Measurements from ENCODE around the gene ANKRD40.
A peak's percentile ranks its signal among the peaks of the same experiment; 100 is the strongest.

Gene ANKRD40

DNA sequence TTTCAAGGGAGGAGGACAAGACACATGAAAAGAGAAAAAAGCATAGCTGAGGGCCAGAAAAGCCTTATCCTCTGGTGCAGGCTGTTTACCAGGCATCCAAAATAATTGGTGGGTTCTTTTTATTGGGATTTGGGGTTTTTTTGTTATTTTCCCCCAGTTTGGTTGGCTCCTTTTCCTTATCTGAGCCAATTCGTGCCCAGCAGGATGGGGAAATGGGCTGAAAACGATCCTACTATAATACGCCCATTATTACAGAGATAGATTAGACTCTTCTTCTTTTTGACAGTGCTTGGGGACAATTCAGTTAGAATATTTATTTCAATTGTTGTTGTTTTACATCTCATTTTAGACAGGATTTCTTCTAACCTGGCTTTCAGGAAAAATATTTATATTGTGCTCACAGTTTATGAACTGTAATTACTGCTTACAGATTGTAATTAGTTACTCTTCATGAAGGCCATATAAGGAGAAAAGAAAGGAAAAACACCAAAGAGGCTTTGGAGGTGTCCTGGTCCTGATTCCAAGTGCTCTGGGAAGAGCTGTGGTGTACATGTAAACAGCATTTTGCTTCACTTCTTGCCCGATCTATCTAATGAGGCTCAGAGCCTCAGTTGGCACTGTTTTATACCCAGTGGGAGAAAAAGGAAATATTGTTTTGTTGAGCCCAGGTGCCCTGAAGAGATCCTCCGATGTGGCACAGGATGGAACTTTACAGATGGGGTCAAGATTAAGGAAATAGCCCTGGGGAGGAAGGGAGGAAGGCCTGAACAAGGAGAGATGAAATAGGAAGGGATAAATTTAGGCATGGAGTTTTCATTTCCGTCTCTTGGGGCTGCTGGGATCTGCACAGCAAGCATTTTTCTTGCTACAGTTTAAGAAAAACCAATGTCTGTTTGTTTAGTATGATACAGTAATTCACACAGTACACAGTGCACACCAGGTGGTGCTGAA, 611 bp upstream of the ANKRD40 start:
- Mint-ChIP-seq H3K36me3 (ENCODE audit: low read depth) (peaks cover 21% of the 10 kb centered on the region), H3K4me1 (peaks cover 62% of the 10 kb centered on the region), H3K4me3 (peak overlapping the region; percentile 92), H3K27ac (peak overlapping the region; percentile 96), H3K9me3 (no peaks in the 10 kb centered on the region), H3K27me3 (ENCODE audit: low read depth, poor library complexity) (peaks cover 5% of the 10 kb centered on the region)
- TF ChIP-seq, protein P1, sequence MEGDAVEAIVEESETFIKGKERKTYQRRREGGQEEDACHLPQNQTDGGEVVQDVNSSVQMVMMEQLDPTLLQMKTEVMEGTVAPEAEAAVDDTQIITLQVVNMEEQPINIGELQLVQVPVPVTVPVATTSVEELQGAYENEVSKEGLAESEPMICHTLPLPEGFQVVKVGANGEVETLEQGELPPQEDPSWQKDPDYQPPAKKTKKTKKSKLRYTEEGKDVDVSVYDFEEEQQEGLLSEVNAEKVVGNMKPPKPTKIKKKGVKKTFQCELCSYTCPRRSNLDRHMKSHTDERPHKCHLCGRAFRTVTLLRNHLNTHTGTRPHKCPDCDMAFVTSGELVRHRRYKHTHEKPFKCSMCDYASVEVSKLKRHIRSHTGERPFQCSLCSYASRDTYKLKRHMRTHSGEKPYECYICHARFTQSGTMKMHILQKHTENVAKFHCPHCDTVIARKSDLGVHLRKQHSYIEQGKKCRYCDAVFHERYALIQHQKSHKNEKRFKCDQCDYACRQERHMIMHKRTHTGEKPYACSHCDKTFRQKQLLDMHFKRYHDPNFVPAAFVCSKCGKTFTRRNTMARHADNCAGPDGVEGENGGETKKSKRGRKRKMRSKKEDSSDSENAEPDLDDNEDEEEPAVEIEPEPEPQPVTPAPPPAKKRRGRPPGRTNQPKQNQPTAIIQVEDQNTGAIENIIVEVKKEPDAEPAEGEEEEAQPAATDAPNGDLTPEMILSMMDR (IDR thresholded peaks at IDR 0.05), result no peak
- DNase-seq, result no peak

DNA sequence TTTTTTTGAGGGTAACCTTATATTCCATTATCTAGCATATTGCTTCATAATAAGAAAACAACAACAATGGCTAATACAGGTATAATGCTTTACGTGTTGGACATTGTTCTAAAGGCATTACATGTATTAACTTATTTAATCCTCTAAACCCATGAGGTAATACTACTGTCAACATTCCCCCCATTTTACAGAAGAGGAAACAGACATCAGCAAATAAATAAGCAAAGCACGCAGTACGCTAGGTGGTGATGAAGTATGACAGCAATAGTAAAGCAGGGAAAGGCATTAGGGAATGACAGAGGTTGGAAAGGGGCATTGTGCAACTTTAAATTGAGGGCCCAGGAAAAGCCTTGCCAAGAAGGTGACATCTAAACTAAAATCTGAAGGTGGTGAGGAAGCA, 4.6 kb downstream of the ANKRD40 start:
- Mint-ChIP-seq H3K27ac (no peak overlapping the region), H3K4me1 (peaks cover 44% of the 10 kb centered on the region), H3K27me3 (ENCODE audit: low read depth, poor library complexity) (peaks cover 2% of the 10 kb centered on the region), H3K9me3 (no peaks in the 10 kb centered on the region), H3K36me3 (ENCODE audit: low read depth) (peaks cover 53% of the 10 kb centered on the region), H3K4me3 (no peak overlapping the region)
- TF ChIP-seq, protein P1 (IDR thresholded peaks at IDR 0.05), result no peak
- no peak for DNase-seq

DNA sequence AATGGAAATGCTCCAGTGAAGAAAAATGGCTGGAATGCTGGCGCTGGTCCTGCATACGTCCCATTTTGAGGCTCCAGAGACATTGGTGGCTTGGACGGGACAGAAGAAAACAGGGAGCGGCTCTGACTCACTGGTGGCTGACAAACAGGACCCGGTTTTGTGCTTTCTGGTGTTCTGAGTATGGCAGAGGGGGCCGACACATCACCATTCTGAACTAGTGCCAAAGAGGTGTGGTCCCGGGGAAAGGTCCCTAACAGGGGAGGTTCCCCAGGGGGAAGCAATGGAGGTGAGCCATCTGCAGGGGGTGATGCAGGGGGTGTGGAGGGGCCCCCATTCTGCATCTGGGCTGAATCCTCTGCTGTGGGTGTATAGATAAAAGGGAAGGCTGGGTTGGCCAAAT, 8.3 kb downstream of the ANKRD40 start:
- Mint-ChIP-seq H3K27me3 (ENCODE audit: low read depth, poor library complexity) (peaks cover 6% of the 10 kb centered on the region), H3K4me1 (peaks cover 26% of the 10 kb centered on the region), H3K9me3 (no peaks in the 10 kb centered on the region), H3K4me3 (no peak overlapping the region), H3K36me3 (ENCODE audit: low read depth) (peaks cover 71% of the 10 kb centered on the region), H3K27ac (no peak overlapping the region)
- DNase-seq, result no peak
- TF ChIP-seq, protein P1 (IDR thresholded peaks at IDR 0.05), result no peak

DNA sequence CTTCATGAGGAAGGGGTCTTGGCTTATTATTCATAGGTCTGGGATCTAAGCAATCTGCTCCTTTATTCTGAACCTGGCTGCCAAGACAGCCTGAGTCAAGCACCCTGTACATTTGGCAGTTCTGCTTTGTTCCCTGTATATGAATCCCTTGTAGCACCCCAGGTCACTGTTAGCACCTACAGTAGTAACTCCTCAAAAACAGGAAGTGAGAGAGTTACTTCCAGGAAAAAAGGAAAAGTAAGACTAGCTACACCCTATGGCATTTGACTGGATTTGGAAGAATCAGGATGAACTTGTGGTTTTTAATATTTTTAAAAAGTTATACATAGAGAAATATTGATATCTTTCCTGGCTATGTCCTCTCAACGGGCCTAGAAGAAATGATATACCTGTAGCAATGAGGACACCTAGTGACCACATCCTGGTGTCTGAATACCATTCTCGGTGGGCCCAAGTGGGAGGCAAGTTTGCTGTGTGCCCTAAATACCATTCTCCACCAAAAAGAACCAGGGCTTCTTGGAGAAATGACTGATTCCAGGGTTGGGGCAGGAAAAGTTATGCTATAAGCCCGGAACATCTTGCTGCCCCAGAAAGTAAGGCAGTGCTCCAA, 9.9 kb downstream of the ANKRD40 start:
- TF ChIP-seq, protein P1 (IDR thresholded peaks at IDR 0.05), result no peak
- Mint-ChIP-seq H3K36me3 (ENCODE audit: low read depth) (peaks cover 66% of the 10 kb centered on the region), H3K4me3 (no peak overlapping the region), H3K27me3 (ENCODE audit: low read depth, poor library complexity) (peaks cover 6% of the 10 kb centered on the region), H3K27ac (no peak overlapping the region), H3K9me3 (no peaks in the 10 kb centered on the region), H3K4me1 (peaks cover 21% of the 10 kb centered on the region)
- DNase-seq, result no peak

DNA sequence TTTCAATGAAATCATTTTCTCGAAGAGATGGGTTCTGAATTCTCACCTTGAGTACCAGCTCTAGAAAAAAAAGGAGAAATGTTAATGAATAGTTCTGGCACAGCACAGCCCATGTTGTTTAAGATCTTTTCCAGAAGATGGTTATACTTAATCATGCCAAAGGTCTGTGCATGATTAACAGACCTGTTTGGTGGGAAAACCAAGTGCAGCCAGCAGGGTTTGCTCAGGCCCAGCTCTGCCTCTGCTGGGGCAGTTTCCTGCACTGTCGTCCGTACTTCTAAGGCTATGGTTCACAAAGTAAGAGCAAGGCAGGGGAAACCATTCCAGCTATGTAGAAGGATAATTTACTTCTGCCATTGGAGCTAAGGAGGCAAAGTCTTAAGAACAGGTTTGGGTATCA, 10.7 kb downstream of the ANKRD40 start:
- Mint-ChIP-seq H3K4me1 (peaks cover 21% of the 10 kb centered on the region), H3K36me3 (ENCODE audit: low read depth) (peaks cover 68% of the 10 kb centered on the region), H3K9me3 (no peaks in the 10 kb centered on the region), H3K27me3 (ENCODE audit: low read depth, poor library complexity) (peaks cover 6% of the 10 kb centered on the region), H3K27ac (peak overlapping the region; percentile 21), H3K4me3 (no peak overlapping the region)
- no peak for DNase-seq
- TF ChIP-seq, protein P1 (IDR thresholded peaks at IDR 0.05), result no peak

All from nephron progenitor cell (in vitro differentiated cells).